AG09319 (cell line): ENCODE data around the gene DNAJC10.

ENCODE experiments used
- DNase-seq: peaks from one replicate; pipeline ENCODE4 v3.0.0-alpha.2; 2010; ENCODE audit warnings: low read depth; ENCODE audit errors: extremely low read depth
- CTCF ChIP-seq: IDR thresholded peaks from 2 replicates; pipeline ENCODE4 v1.5.1; 2011; ENCODE audit warnings: low read depth, mild to moderate bottlenecking, inconsistent platforms, low read length, moderate library complexity

DNAJC10 gene

DNA sequence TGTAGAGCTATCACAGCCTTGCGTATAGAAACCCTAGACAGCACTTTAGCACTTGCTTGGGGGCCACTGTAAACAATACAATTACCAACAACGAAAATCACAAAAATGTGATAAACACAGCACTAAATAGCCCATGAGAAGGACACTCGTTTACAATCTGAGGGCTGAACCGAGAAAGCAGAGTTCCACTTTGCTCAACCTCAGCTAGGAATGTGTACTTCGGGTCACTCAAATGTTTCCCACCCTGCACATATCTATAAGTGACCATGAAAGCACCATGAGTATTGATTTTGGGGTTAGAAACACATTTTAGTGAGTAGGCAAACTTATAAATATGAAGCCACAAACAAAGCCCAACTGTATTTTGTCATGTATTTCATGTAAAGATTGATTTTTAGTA, 88.1 kb downstream of the DNAJC10 start:
- no peak for TF ChIP-seq CTCF
- no peak for DNase-seq

GRCh38 chr2:182807319-182807718, 91.3 kb downstream of the DNAJC10 start:
- TF ChIP-seq CTCF, result no peak
- no peak for DNase-seq

DNA sequence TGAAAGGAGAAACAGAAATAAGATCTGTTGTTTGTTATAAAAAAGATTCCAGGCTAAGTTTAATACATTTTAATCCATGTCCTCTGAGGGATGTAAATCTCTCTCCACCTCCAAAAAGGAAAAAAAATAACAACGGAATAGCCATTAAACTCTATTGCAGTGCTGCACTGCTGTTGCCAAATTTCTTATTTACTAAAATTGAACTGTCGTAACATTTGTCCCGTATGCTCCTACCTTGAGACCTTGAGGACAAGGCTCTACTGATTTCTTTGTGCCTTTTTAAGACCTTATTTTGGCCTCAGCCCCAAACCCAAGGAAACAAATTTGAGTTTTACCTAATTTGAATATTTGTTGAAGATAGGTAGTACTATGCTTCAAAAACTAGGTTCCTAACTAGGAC, 94.0 kb downstream of the DNAJC10 start:
- no peak for DNase-seq
- TF ChIP-seq CTCF, result no peak

- no peak for TF ChIP-seq CTCF
These were observed 98.3 kb downstream of the DNAJC10 start for GRCh38 chr2:182814380-182814779.

GRCh38 chr2:182814804-182815203, 98.7 kb downstream of the DNAJC10 start:
- TF ChIP-seq CTCF, result no peak

More at GRCh38 chr2:182814380-182814779, 98.3 kb downstream of the DNAJC10 start:
- DNase-seq, result no peak

DNA sequence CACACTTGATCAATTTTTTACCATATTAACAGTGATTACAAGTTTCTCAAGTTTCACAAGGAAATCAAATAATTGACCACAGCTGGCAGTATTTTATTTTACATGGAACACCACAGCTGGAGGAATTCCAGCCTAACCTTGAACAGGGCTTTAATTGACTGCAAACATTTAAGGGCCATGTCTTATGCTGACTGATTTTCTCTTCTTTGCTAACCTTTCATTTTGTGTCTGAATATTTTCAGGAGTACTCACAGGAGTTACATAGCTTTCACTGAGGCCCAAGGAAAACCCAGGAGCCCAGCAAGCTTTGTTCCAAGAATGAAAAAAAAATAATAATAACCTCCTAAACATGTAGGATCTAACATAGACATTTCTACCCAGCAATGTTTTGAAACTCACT, 100.8 kb downstream of the DNAJC10 start:
- TF ChIP-seq CTCF, result no peak
- peak; percentile 75 for DNase-seq

More at GRCh38 chr2:182814804-182815203, 98.7 kb downstream of the DNAJC10 start:
- no peak for DNase-seq

GRCh38 chr2:182817558-182817957, 101.5 kb downstream of the DNAJC10 start:
- TF ChIP-seq CTCF, result no peak
- no peak for DNase-seq
